H9 (cell line): Measurements from ENCODE around the gene TMC3. TPM values are rescaled to one million over a fixed set of nuclear protein-coding genes. Genes with fewer than 3 reads are reported as not detected.

ENCODE experiments used
- DNase-seq: peaks from one replicate; pipeline ENCODE4 v3.0.0-alpha.2; 2017
- H2AFZ ChIP-seq: one replicate; pipeline ENCODE4 v1.6.1; 2013; ENCODE audit warnings: mild to moderate bottlenecking, low read length, control low read depth, moderate library complexity
- H2AK5ac ChIP-seq: 2 replicates; pipeline ENCODE4 v1.6.1; 2013; ENCODE audit warnings: low read length, control low read depth, mixed read lengths; ENCODE audit not compliant: insufficient read length
- H2BK120ac ChIP-seq: one replicate; pipeline ENCODE4 v1.6.1; 2013; ENCODE audit warnings: low read depth, mild to moderate bottlenecking, low read length, control low read depth, inconsistent platforms; ENCODE audit not compliant: poor library complexity, severe bottlenecking
- H2BK12ac ChIP-seq: 2 replicates; pipeline ENCODE4 v1.6.1; 2013; ENCODE audit warnings: low read length, control low read depth, mixed read lengths, low read depth; ENCODE audit not compliant: insufficient read length
- H2BK15ac ChIP-seq: 2 replicates; pipeline ENCODE4 v1.6.1; 2013; ENCODE audit warnings: low read depth, low read length, control low read depth
- H2BK20ac ChIP-seq: one replicate; pipeline ENCODE4 v1.6.1; 2013; ENCODE audit warnings: low read depth, mild to moderate bottlenecking, low read length, control low read depth, inconsistent platforms; ENCODE audit not compliant: poor library complexity, severe bottlenecking
- H2BK5ac ChIP-seq: 2 replicates; pipeline ENCODE4 v1.6.1; 2013; ENCODE audit warnings: low read length, control low read depth, mixed read lengths; ENCODE audit not compliant: insufficient read length
- H3K14ac ChIP-seq: 2 replicates; pipeline ENCODE4 v1.6.1; 2013; ENCODE audit warnings: low read length, control low read depth; ENCODE audit not compliant: insufficient read depth
- H3K18ac ChIP-seq: 2 replicates; pipeline ENCODE4 v1.6.1; 2013; ENCODE audit warnings: low read depth, mild to moderate bottlenecking, mixed read lengths, low read length, control low read depth; ENCODE audit not compliant: insufficient read length
- H3K23ac ChIP-seq: 2 replicates; pipeline ENCODE4 v1.6.1; 2013; ENCODE audit warnings: low read length, control low read depth, mixed read lengths, low read depth; ENCODE audit not compliant: insufficient read length
- H3K23me2 ChIP-seq: 2 replicates; pipeline ENCODE4 v1.6.1; 2013; ENCODE audit warnings: low read depth, mild to moderate bottlenecking, mixed read lengths, low read length, control low read depth; ENCODE audit not compliant: insufficient read length, poor library complexity, severe bottlenecking
- H3K27ac ChIP-seq: 2 replicates; pipeline ENCODE4 v1.5.1; 2013; ENCODE audit warnings: low read length, control low read depth, mixed read lengths, low read depth; ENCODE audit not compliant: insufficient read length
- H3K27me3 ChIP-seq: 2 replicates; pipeline ENCODE4 v1.6.1; 2013; ENCODE audit warnings: low read length, control low read depth, inconsistent platforms; ENCODE audit not compliant: insufficient read depth
- H3K4ac ChIP-seq: 2 replicates; pipeline ENCODE4 v1.6.1; 2013; ENCODE audit warnings: low read depth, mild to moderate bottlenecking, control low read depth, inconsistent platforms, low read length, moderate library complexity
- H3K4me1 ChIP-seq: 2 replicates; pipeline ENCODE4 v1.6.1; 2013; ENCODE audit warnings: low read length, control low read depth, inconsistent platforms; ENCODE audit not compliant: insufficient read depth
- H3K4me2 ChIP-seq: 2 replicates; pipeline ENCODE4 v1.6.1; 2013; ENCODE audit warnings: low read length, control low read depth, mixed read lengths; ENCODE audit not compliant: insufficient read length, insufficient read depth
- H3K56ac ChIP-seq: 2 replicates; pipeline ENCODE4 v1.6.1; 2013; ENCODE audit warnings: low read depth, mild to moderate bottlenecking, mixed read lengths, low read length, control low read depth; ENCODE audit not compliant: insufficient read length
- H3K79me1 ChIP-seq: 2 replicates; pipeline ENCODE4 v1.6.1; 2013; ENCODE audit warnings: low read depth, mild to moderate bottlenecking, moderate library complexity, low read length, control low read depth, inconsistent platforms; ENCODE audit not compliant: insufficient read depth, poor library complexity, severe bottlenecking
- H3K79me2 ChIP-seq: 2 replicates; pipeline ENCODE4 v1.6.1; 2013; ENCODE audit warnings: low read length, control low read depth, inconsistent platforms; ENCODE audit not compliant: insufficient read depth
- H3K9ac ChIP-seq: 2 replicates; pipeline ENCODE4 v1.6.1; 2013; ENCODE audit warnings: low read length, control low read depth, mixed read lengths; ENCODE audit not compliant: insufficient read length; ENCODE audit errors: extremely low read depth
- H3K9me3 ChIP-seq: one replicate; pipeline ENCODE4 v1.6.1; 2013; ENCODE audit warnings: low read depth, low read length, inconsistent platforms; ENCODE audit not compliant: control insufficient read depth
- H3T11ph ChIP-seq: one replicate; pipeline ENCODE4 v1.6.1; 2013; ENCODE audit warnings: mild to moderate bottlenecking, low read length, control low read depth, inconsistent platforms
- H4K20me1 ChIP-seq: one replicate; pipeline ENCODE4 v1.6.1; 2013; ENCODE audit not compliant: control insufficient read depth, insufficient read length, insufficient read depth
- H4K5ac ChIP-seq: 2 replicates; pipeline ENCODE4 v1.6.1; 2013; ENCODE audit warnings: low read depth, mild to moderate bottlenecking, mixed read lengths, low read length, control low read depth; ENCODE audit not compliant: insufficient read length
- H4K8ac ChIP-seq: replicated peaks from 2 replicates; pipeline ENCODE4 v1.6.1; 2013; ENCODE audit warnings: low read length, control low read depth, mixed read lengths, low read depth; ENCODE audit not compliant: insufficient read length
- H4K91ac ChIP-seq: 2 replicates; pipeline ENCODE4 v1.6.1; 2013; ENCODE audit warnings: low read depth, mild to moderate bottlenecking, moderate library complexity, mixed read lengths, low read length, control low read depth; ENCODE audit not compliant: insufficient read length
- H3K27ac Mint-ChIP-seq, 3 experiments: 2 replicates in 2 of 3; 3 replicates in 1 of 3; pipeline ENCODE4 v1.8.0; 2020 to 2021; ENCODE audit warnings: mixed read lengths in 3 of 3, mild to moderate bottlenecking in 1 of 3, moderate library complexity in 1 of 3
- H3K27me3 Mint-ChIP-seq: 2 replicates; pipeline ENCODE4 v1.8.0; 2021; ENCODE audit warnings: low read depth, mild to moderate bottlenecking, moderate library complexity, mixed read lengths
- H3K36me3 Mint-ChIP-seq, 3 experiments: 2 replicates in 2 of 3; 3 replicates in 1 of 3; pipeline ENCODE4 v1.8.0; 2020 to 2021; ENCODE audit warnings: low read depth in 3 of 3, mixed read lengths in 3 of 3; ENCODE audit not compliant: insufficient read depth in 1 of 3
- H3K4me1 Mint-ChIP-seq, 2 experiments: 2 replicates each; pipeline ENCODE4 v1.8.0; 2020; ENCODE audit warnings: mixed read lengths in 2 of 2
- H3K4me3 Mint-ChIP-seq, 2 experiments: 2 replicates in 1 of 2; 3 replicates in 1 of 2; pipeline ENCODE4 v1.8.0; 2020 to 2021; ENCODE audit warnings: mild to moderate bottlenecking in 2 of 2, mixed read lengths in 2 of 2, moderate library complexity in 1 of 2
- H3K9me3 Mint-ChIP-seq, 2 experiments: 2 replicates in 1 of 2; 3 replicates in 1 of 2; pipeline ENCODE4 v1.8.0; 2020; ENCODE audit warnings: mild to moderate bottlenecking in 2 of 2, mixed read lengths in 2 of 2, moderate library complexity in 1 of 2
- CTCF ChIP-seq: fragments of 200-600 bp; sonication (generic); conservative IDR thresholded peaks from 3 replicates; pipeline ENCODE4 v1.8.0; 2021; ENCODE audit warnings: antibody characterized with exemption, mild to moderate bottlenecking
- WGBS: extraction: QIAGEN DNeasy Blood & Tissue Kit; methylation state at CpG from one replicate; pipeline ENCODE4 v1.1.7; 2013; ENCODE audit warnings: missing lambda C conversion rate, low lambda C conversion rate, mixed read lengths; ENCODE audit not compliant: insufficient read length; ENCODE audit errors: extremely low coverage; 5-methylcytosine and 5-hydroxymethylcytosine counted together
- total RNA-seq: library from RNA; stranded (reverse); gene quantifications from 2 replicates; pipeline ENCODE4 v1.2.1, GENCODE V29; 2021

Gene TMC3
- total RNA-seq, 1 experiment from 2014 or later: not detected

- Histone ChIP-seq H3K27ac (no peak overlapping the region), H2BK120ac (no peak overlapping the region), H3K4me2 (no peak overlapping the region), H2AK5ac (no peak overlapping the region), H3K9ac (no peak overlapping the region), H4K91ac (no peak overlapping the region), H2BK5ac (no peak overlapping the region), H3K56ac (no peak overlapping the region), H3K18ac (no peak overlapping the region), H2BK20ac (no peak overlapping the region), H2BK15ac (no peak overlapping the region), H4K8ac (no peak overlapping the region), H3K4ac (no peak overlapping the region), H3K23me2 (no peaks in the 10 kb centered on the region), H3K4me1 (no peaks in the 10 kb centered on the region), H4K20me1 (no peaks in the 10 kb centered on the region), H3K9me3 (no peaks in the 10 kb centered on the region), H3K79me1 (no peaks in the 10 kb centered on the region), H3T11ph (no peak overlapping the region), H4K5ac (no peak overlapping the region), H3K14ac (no peak overlapping the region), H3K27me3 (no peaks in the 10 kb centered on the region), H2AFZ (no peak overlapping the region), H2BK12ac (no peak overlapping the region), H3K23ac (no peak overlapping the region), H3K79me2 (no peaks in the 10 kb centered on the region)
- 0 out of 4 replicates have a peak, but pooled peaks cover 0 to 2% of the 10 kb centered on the region in 2 experiments for H3K4me1 Mint-ChIP-seq
- TF ChIP-seq CTCF: no peak
- no CpG with 5 or more reads among the region's 5 CpGs for WGBS
- peaks cover 6% of the 10 kb centered on the region for H3K27me3 Mint-ChIP-seq
- no peaks in the 10 kb centered on the region for H3K9me3 Mint-ChIP-seq
- H3K27ac Mint-ChIP-seq: no peak overlapping the region
- no peak for DNase-seq
- H3K36me3 Mint-ChIP-seq: no peaks in the 10 kb centered on the region
- H3K4me3 Mint-ChIP-seq: no peak overlapping the region
Measured at GRCh38 chr15:81284256-81285031, 89.6 kb downstream of the TMC3 start.
